HG02884 (cell line): ENCODE data around the gene RPL18.

Source experiments
- ATAC-seq: cut with Tn5 transposase; IDR thresholded peaks from one replicate; pipeline ENCODE4 v1.9.1; 2021; ENCODE audit warnings: mild to moderate bottlenecking, moderate library complexity; ENCODE audit not compliant: unreplicated experiment

Gene RPL18

GRCh38 chr19:48614436-48615230 is 4.3 kb downstream of the RPL18 start, which contains the start of gene FAM83E:
FAM83E (minus strand) TSS chr19:48615076; CDS start chr19:48613372, 1,704 bp downstream.
- ATAC-seq, result no peak

GRCh38 chr19:48613852-48614435 is 5.0 kb downstream of the RPL18 start:
- no peak for ATAC-seq

GRCh38 chr19:48613024-48613851 is 5.7 kb downstream of the RPL18 start:
- no peak for ATAC-seq

DNA sequence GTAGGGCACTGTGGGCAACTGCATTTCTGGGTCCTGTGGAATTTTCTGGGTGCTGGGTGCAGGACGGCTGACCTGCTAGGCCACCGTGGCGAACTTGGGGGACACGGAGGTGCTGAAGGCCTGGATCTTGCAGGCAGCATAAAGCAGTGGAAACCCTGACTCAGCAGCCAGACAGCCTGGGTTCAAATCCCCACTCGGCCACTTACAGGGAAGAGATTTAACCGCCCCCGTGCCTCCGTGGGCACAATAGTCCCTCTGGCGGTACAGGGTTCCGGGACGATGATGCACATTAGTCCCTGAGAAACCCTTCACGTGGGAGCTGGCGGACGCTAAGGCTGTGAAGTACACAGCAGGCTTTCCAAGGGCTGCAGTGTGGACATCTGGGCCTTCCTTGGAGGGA is 7.1 kb downstream of the RPL18 start:
- no peak for ATAC-seq

GRCh38 chr19:48609571-48610108 is 9.3 kb downstream of the RPL18 start:
- no peak for ATAC-seq

DNA sequence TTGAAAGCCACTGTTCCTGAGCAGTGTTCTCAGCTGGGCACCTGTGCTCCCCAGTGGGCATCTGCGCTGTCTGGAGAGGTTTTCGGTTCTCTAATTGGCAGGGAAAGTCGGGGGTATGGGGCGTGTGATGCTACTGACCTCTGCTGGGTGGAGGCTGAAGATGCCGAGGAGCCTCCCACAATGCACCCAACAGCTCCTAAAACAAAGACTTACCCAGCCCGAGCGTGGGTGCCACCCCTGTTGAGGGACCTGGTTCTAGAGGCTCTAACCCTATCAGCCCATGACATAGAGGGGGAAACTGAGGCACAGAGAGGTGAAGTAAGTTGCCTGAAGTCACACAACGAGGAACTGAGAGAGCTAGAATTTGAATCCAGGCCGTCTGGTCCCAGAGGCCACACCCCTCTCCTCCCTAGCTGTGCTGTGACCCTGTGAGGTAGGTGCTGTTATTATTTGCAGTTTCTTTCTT is 10.1 kb downstream of the RPL18 start:
- ATAC-seq, result no peak

GRCh38 chr19:48607359-48607755 is 11.6 kb downstream of the RPL18 start:
- no peak for ATAC-seq

DNA sequence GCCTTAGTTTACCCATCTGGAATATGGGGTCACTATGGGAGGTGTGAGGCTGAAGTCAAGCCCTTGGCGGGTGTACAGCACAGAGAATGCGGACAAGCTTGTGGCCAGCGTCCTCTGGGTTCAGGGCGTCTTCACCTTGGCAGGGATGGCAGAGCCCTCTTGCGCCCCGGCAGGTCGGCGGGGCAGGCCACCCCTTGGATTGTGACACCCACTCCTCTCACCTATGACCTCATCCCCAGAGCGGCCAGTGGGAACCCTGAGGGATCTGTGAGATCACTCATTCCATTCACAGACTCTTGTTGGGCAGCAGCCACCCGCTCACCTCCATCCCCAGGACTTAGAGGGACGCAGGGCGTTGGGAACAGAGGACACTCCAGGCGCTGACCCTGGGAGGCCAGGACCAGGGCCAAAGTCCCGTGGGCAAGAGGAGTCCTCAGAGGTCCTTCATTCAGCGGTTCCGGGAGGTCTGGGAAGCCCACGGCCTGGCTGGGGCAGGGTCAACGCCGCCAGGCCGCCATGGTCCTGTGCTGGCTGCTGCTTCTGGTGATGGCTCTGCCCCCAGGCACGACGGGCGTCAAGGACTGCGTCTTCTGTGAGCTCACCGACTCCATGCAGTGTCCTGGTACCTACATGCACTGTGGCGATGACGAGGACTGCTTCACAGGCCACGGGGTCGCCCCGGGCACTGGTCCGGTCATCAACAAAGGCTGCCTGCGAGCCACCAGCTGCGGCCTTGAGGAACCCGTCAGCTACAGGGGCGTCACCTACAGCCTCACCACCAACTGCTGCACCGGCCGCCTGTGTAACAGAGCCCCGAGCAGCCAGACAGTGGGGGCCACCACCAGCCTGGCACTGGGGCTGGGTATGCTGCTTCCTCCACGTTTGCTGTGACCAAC is 12.3 kb downstream of the RPL18 start, which contains the start of gene SPACA4:
TSS of gene SPACA4 (plus strand) at position 280 of the 896 bp plus-strand sequence. CDS start at position 517, 237 bp downstream.
- ATAC-seq, result no peak

GRCh38 chr19:48603850-48604249 is 15.1 kb downstream of the RPL18 start:
- ATAC-seq, result no peak

DNA sequence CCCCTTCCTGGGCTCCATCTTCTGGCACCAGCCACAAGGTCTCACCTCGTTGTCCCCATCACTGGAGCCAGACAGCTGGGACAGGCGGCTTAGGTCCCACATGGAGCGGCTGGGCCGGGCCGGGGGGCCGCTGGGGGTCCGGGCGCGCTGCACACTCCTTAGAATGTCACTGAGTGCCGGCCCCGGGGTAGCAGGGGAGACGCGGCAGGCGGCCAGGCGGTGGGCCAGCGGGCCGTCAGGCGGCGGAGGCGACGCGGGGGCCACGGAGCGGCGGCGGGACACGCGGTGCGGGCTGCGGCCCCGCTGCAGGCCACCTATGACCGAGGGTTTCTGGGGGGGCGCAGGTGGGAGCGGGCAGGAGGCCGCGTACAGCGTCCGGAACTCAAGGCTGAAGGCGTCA is 15.5 kb downstream of the RPL18 start:
- ATAC-seq, result no peak

- no peak for ATAC-seq
Measured at GRCh38 chr19:48603001-48603400, 16.0 kb downstream of the RPL18 start.

- ATAC-seq, result no peak
Measured at GRCh38 chr19:48600679-48601417, 18.1 kb downstream of the RPL18 start.

DNA sequence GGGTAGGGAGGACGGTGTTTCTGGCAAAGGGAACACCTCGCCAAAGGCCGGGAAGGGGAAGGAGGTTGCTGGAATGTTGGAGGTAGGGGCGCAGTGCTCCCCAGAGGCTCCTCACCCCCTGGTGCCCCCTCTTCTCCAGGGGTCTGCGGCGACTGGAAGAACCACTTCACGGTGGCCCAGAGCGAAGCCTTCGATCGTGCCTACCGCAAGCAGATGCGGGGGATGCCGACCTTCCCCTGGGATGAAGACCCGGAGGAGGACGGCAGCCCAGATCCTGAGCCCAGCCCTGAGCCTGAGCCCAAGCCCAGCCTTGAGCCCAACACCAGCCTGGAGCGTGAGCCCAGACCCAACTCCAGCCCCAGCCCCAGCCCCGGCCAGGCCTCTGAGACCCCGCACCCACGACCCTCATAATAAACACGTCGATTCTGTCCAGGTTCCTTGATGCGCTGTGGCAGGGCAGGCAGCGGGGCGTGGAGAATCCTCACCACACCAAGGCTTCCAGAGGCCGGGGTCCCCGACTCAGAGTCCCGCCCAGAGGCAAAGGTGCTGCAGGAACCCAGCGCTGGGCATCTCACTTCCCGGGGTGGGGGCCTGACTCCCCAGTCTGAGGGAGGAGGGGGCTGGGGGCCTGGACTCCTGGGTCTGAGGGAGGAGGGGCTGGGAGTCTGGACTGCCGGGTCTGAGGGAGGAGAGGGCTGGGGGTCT is 19.8 kb downstream of the RPL18 start:
- ATAC-seq, result no peak

- no peak for ATAC-seq
Measured at GRCh38 chr19:48596679-48597465, 22.1 kb downstream of the RPL18 start.

DNA sequence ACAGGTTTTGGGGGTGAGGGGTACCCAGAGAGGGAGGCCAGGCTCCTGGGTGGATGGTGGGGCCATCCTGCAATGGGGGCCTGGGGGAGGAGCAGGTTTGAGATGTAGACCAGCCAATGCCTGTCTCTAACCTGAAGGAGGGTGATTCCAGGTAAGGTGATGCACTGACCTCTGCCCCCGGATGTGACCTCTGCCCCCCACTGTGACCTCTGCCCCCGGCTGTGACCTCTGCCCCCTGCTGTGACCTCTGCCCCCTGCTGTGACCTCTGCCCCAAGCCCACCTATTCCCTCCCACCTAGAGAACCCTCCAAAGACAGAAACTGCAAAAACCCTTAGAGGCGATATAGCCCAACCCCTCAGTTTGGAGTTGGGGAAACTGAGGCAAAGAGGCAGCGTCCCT is 22.7 kb downstream of the RPL18 start:
- no peak for ATAC-seq

DNA sequence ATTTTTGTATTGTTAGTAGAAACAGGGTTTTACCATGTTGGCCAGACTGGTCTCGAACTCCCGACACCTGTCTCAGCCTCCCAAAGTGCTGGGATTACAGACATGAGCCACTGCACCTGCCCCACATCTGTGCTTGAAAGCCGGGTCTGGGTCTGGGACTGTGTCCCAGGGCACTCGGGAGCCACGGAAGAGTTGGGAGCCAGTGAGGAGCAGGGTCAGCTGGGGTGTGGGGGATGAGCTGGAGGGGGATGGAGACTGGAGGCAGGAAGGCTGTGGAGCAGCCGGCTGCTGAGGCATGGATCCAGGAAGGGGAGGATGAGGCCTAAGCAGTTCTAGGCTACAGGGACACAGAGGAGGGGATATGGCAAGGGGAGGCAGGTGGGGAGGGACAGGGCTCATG is 23.1 kb downstream of the RPL18 start:
- no peak for ATAC-seq

DNA sequence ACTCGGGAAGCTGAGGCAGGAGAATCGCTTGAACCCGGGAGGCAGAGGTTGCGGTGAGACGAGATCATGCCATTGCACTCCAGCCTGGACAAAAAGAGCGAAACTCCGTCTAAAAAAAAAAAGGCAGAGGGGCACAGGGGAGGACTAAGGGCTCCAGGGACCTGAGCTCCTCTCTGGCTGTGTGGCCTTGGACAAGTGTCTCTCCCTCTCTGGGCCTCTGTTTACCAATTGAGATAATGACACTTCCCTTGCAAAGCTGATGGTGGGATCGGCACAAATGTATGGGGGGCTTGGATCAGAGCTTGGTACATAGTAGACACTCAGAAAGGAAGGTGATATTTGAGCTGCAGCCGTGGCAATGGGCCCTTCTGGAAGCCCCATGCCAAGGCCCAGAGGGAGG is 23.8 kb downstream of the RPL18 start:
- no peak for ATAC-seq

GRCh38 chr19:48591021-48591420 is 28.0 kb downstream of the RPL18 start:
- no peak for ATAC-seq
